GM13977 (cell line): Measurements from ENCODE around the gene CCDC33.

Source experiments
- DNase-seq: peaks from one replicate; pipeline ENCODE4 v3.0.0; 2012; ENCODE audit warnings: low spot score
- in situ Hi-C: fragments of 300-500 bp; cut with MboI; formaldehyde crosslinking; loops from one replicate; pipeline ENCODE4 v1.12.0; 2022; ENCODE audit warnings: low sequenced_read_pairs, low pct_unique_long_range_greater_than_20kb, mixed read lengths, inconsistent platforms; ENCODE audit not compliant: unreplicated experiment
- TF ChIP-seq, protein P1 (sequence below): IDR thresholded peaks from 2 replicates; pipeline ENCODE4 v1.5.1; 2012; ENCODE audit warnings: mild to moderate bottlenecking, control low read depth; ENCODE audit not compliant: insufficient read depth; ENCODE audit errors: extremely low read depth, missing control alignments

The CCDC33 gene

DNA sequence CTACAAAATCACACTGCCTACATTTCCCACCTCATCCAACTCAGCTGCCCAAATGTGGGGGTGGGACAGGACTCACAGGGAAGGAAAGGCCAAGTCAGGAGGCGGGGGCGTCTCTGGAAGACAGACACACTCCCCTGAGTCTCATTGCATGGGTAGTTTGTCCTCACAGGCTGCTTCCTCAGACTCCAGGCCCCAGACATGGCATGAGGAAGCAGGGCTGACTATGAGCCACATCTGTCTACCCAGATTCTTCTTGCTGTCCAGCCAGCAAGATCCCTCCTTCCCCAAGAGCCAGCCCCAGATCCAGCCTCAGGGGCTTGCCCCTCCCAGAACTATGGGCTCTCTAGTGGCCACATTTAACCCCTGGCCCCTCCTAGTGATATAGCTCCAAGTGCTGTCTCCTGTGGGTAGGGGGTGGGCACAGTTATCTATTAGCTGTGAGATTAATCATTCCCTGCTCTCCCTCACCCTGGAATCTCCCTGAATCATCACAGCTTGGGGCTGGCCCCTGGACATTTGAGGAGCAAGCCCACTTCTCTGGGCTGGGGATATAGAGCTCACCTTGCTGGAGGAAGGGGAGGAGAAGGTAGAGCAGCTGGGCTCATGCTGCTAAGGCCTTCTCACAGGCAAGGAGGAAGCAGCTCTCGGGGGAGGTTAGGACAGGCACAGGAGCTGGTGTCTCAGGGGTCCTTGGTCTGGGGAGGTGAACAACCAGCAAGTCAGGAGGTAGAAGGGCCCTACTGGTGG, 2.1 kb upstream of the CCDC33 start:
- in situ Hi-C loops = no loop called here
- DNase-seq = no peak
- TF ChIP-seq, protein P1, sequence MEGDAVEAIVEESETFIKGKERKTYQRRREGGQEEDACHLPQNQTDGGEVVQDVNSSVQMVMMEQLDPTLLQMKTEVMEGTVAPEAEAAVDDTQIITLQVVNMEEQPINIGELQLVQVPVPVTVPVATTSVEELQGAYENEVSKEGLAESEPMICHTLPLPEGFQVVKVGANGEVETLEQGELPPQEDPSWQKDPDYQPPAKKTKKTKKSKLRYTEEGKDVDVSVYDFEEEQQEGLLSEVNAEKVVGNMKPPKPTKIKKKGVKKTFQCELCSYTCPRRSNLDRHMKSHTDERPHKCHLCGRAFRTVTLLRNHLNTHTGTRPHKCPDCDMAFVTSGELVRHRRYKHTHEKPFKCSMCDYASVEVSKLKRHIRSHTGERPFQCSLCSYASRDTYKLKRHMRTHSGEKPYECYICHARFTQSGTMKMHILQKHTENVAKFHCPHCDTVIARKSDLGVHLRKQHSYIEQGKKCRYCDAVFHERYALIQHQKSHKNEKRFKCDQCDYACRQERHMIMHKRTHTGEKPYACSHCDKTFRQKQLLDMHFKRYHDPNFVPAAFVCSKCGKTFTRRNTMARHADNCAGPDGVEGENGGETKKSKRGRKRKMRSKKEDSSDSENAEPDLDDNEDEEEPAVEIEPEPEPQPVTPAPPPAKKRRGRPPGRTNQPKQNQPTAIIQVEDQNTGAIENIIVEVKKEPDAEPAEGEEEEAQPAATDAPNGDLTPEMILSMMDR = no peak

DNA sequence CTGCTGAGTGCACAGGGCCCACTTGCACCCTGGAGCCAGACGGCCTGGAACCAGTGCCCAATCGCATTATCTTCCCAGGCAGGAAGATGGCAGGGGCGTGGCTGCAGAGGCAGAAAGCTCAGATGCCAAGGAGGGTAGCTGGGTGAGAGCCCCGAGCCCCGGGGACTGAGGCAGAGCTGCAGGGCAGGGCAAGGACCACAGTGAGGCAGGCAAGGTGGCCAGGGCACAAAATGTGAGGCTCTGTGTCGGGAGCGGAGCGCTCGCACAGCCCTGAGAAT, 1.6 kb upstream of the CCDC33 start:
- no peak for DNase-seq
- in situ Hi-C loops = no loop called here
- TF ChIP-seq, protein P1 = no peak

DNA sequence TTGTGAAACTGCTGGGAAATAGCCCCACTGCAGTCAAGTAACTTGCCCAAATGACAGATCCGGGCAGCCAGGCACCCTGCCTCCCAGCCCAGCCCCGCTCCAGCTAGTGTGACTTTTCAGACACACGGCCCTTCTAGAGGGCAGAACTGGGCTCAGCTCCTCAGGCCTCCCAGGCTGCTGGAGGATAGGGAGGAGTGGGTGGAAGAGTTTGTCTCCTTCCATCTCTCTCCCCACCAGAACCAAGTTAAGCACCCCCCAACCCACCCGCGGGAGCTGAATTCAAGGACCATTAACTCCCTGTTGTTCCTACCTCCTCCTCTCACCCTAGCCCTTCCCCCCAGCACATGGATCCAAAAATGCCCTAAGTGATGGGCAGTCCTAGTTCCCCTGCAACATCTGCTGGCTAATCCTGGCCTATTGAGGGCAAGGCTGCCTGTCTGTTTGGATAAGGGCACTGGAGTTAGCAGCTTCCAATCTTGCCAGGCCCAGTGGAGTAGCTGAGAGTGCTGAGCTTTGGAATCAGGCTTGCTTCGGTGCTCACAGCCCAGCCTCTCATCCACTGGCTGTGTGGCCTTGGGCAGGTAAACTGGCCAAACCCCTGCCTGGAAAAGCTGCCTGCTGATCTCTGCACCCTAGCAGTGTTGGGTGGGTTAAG, 3.1 kb downstream of the CCDC33 start:
- TF ChIP-seq, protein P1 = no peak
- in situ Hi-C loops = no loop called here
- DNase-seq = no peak

DNA sequence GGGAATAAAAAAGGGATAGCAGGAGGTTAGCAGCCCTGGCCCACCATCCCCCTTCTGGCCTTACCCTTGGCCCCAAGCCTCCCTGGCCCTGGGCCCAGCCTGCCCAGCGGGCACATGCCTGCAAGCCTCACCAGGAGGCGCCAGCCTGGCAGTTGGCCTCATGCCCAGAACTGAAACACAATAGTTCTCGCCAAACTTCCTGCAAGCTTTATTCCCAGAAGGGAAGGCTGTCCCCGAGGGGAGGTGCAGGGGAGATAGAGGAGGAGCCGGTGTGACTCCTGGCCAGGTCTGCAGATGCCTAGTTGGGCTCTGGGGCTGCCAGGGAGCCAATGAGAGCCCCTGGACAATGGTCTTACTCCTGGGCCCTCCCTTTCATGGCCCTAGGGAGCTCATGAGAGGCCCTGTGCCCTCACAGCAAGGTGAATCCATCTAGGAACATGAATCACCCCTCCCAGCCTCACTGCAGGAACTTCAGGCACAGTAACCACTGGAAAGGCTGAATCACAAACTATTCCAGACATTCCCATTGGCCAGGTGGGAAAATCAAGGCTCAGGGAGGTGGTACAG, 4.0 kb downstream of the CCDC33 start:
- TF ChIP-seq, protein P1 = no peak
- in situ Hi-C loops = no loop called here
- DNase-seq = no peak

DNA sequence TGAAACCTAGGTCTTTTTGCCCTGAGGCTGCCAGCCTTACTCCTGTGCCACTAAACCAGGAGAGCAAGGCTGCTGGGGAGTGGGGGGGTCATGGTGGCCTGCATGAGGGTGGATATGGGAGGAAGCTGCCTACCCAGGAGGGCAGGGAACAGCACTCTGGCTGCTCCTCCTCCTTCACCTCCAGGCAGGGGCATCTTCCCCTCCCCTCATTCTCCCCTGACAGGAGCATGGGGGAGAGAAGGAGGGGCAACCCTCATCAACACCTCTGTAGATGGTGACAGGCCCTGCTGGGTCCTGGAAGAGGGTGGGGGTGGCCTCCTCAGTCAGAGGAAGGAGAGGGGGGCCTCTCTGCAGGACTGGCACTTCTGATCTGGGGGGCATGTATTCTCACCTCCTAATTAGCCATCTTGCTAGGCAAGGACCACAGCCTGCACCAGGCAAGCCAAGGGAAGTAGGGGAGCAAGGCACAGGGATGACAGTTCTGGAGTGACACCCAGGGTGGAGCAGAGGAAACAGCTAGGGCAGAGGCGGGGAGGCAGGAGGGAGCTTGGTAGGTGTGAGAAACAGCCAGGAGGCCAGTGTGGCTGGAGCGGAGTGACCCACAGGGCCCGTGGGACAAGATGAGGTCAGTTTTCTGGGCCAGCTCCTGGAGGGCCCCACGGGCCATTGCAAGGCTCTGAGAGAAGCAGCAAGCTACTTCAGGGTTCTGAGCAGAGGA, 4.9 kb downstream of the CCDC33 start:
- in situ Hi-C loops = no loop called here
- DNase-seq = no peak

More for the DNA sequence above, 4.9 kb downstream of the CCDC33 start:
- TF ChIP-seq, protein P1 = no peak
